ENCODE measurements around the gene INPP5D. TPM values are rescaled to one million over a fixed set of nuclear protein-coding genes. Genes with fewer than 3 reads are reported as not detected.

INPP5D gene
- total and polyA plus RNA-seq, 2 of the 8 experiments (the other 6 are each of a cell fraction or from before 2014, with no cell fraction given): 4.5 to 7.1 TPM

GRCh38 chr2:233209117-233209532 lies 149.0 kb downstream of the INPP5D start:
- Histone ChIP-seq H2BK12ac (ENCODE audit: low read depth, low read length) (peak overlapping the region; percentile 4; the same call in 1 of the 2 replicates), H3K79me1 (ENCODE audit: low read depth, low read length) (no peaks in the 10 kb centered on the region), H2AK5ac (ENCODE audit: low read depth, low read length) (no peak overlapping the region), H3K4me3 (ENCODE audit: extremely low read depth in 1 of 4, insufficient read depth in 2 of 4, low read depth in 3 of 4, low read length in 4 of 4) (no peak overlapping the region; a peak in 1 of 8 replicates), H3K4me1 (replicated peaks in 1 of 4; ENCODE audit: control insufficient read depth in 3 of 4, insufficient read depth in 4 of 4, low read length in 3 of 4) (peaks cover 6 to 18% (median 16%) of the 10 kb centered on the region in 4 experiments), H2BK5ac (ENCODE audit: low read depth, low read length) (peak overlapping the region; percentile 36; the same call in 1 of the 2 replicates), H3K56ac (replicated peaks; ENCODE audit: insufficient read length, low read depth, low read length) (no peak overlapping the region), H3K4ac (replicated peaks; ENCODE audit: insufficient read length, low read depth, low read length) (peak overlapping the region; percentile 65), H4K5ac (ENCODE audit: insufficient read length, low read depth, low read length) (peak overlapping the region; percentile 3), H3K27ac (ENCODE audit: low read depth, low read length) (no peak overlapping the region), H2BK120ac (replicated peaks; ENCODE audit: low read depth, low read length) (peak overlapping the region; percentile 59), H3K9ac (replicated peaks in 1 of 4; ENCODE audit: extremely low read depth in 1 of 4, low read depth in 3 of 4, low read length in 3 of 4) (no peak overlapping the region), H3K4me2 (ENCODE audit: insufficient read depth in 1 of 2, low read depth in 2 of 2, low read length in 2 of 2) (peak overlapping the region; percentile 28 to 38; a peak in 2 of 4 replicates), H4K8ac (ENCODE audit: extremely low read depth, insufficient read depth, low read length) (no peak overlapping the region), H3K14ac (ENCODE audit: insufficient read length) (no peak overlapping the region), H3K36me3 (ENCODE audit: control insufficient read depth in 2 of 4, insufficient read depth in 4 of 4, low read length in 3 of 4) (no peaks in the 10 kb centered on the region; a peak in 2 of 8 replicates), H3K27me3 (replicated peaks in 1 of 4; ENCODE audit: control insufficient read depth in 3 of 4, extremely low read depth in 1 of 4, insufficient read depth in 3 of 4, low read length in 3 of 4) (no peaks in the 10 kb centered on the region), H3K18ac (ENCODE audit: extremely low read depth, low read length) (peak overlapping the region; percentile 89; the same call in 1 of the 2 replicates), H3K9me3 (ENCODE audit: insufficient read depth in 2 of 2, low read depth in 1 of 2, low read length in 1 of 2) (no peaks in the 10 kb centered on the region; a peak in 1 of 4 replicates), H3K79me2 (ENCODE audit: control insufficient read depth in 1 of 2, insufficient read depth in 2 of 2, low read length in 2 of 2) (no peaks in the 10 kb centered on the region), H2BK15ac (ENCODE audit: low read length) (no peak overlapping the region), H4K20me1 (replicated peaks in 1 of 2; ENCODE audit: control insufficient read depth in 1 of 2, insufficient read depth in 2 of 2, low read length in 2 of 2) (no peaks in the 10 kb centered on the region), H2AFZ (ENCODE audit: low read length) (no peak overlapping the region), H4K91ac (replicated peaks; ENCODE audit: insufficient read length, low read length) (peak overlapping the region; percentile 28), H3K23ac (ENCODE audit: insufficient read length) (no peak overlapping the region), H3K23me2 (ENCODE audit: low read depth, low read length) (no peaks in the 10 kb centered on the region), H2BK20ac (ENCODE audit: low read length) (peak overlapping the region; percentile 80; the same call in 1 of the 2 replicates)
- 81% methylated on average over 4 of the region's 4 CpGs; no CpG with 5 or more reads in 1 of the 2 experiments for WGBS, 2 experiments (ENCODE audit: extremely low coverage in 1 of 2, insufficient coverage in 1 of 2, insufficient read length in 1 of 2, insufficient replicate concordance in 2 of 2, low coverage in 1 of 2, low lambda C conversion rate in 2 of 2, missing lambda C conversion rate in 1 of 2)
- DNase-seq (ENCODE audit: low read depth in 1 of 2, low spot score in 2 of 2) (no peak), FAIRE-seq (no peak)
- CTCF ChIA-PET (ENCODE audit: partially characterized antibody): interaction anchor here (1.2 to 2.1 kb wide), 8 partner anchors 9 to 326 kb away, joined by 3 to 13 read pairs (median 6); no protein-coding TSS in a partner anchor
- POLR2A ChIA-PET (ENCODE audit: partially characterized antibody): interaction anchor here (0.6 kb wide), 1 partner anchor 613 kb away, joined by 3 read pairs; no protein-coding TSS in a partner anchor
- TF ChIP-seq NANOG (IDR thresholded peaks at IDR 0.05; ENCODE audit: insufficient read depth, low read depth, low read length, poor library complexity, severe bottlenecking): no peak
- TF ChIP-seq CBX5 (IDR thresholded peaks at IDR 0.05; ENCODE audit: low read depth, low read length): no peak
- TF ChIP-seq POU5F1 (IDR thresholded peaks at IDR 0.05; ENCODE audit: low read depth, low read length): no peak
- TF ChIP-seq EP300 (IDR thresholded peaks at IDR 0.05; ENCODE audit: borderline replicate concordance in 1 of 2, low read depth in 2 of 2, low read length in 2 of 2): no peak
- TF ChIP-seq, protein P1, sequence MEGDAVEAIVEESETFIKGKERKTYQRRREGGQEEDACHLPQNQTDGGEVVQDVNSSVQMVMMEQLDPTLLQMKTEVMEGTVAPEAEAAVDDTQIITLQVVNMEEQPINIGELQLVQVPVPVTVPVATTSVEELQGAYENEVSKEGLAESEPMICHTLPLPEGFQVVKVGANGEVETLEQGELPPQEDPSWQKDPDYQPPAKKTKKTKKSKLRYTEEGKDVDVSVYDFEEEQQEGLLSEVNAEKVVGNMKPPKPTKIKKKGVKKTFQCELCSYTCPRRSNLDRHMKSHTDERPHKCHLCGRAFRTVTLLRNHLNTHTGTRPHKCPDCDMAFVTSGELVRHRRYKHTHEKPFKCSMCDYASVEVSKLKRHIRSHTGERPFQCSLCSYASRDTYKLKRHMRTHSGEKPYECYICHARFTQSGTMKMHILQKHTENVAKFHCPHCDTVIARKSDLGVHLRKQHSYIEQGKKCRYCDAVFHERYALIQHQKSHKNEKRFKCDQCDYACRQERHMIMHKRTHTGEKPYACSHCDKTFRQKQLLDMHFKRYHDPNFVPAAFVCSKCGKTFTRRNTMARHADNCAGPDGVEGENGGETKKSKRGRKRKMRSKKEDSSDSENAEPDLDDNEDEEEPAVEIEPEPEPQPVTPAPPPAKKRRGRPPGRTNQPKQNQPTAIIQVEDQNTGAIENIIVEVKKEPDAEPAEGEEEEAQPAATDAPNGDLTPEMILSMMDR (IDR thresholded peaks at IDR 0.05; ENCODE audit: control extremely low read depth in 1 of 3, insufficient read depth in 1 of 3, low read depth in 1 of 3, low read length in 3 of 3): no peak
- TF ChIP-seq CEBPB (IDR thresholded peaks at IDR 0.05; ENCODE audit: low read depth, low read length): no peak
- no peak for TF ChIP-seq SIRT6 (IDR thresholded peaks at IDR 0.05; ENCODE audit: low read length)
- TF ChIP-seq RXRA (IDR thresholded peaks at IDR 0.05; ENCODE audit: insufficient read depth, low read depth, low read length): no peak
- no peak for TF ChIP-seq HDAC6 (IDR thresholded peaks at IDR 0.05; ENCODE audit: low read depth, low read length)
- no peak for TF ChIP-seq RBBP5 (IDR thresholded peaks at IDR 0.05; ENCODE audit: borderline replicate concordance, low read depth, low read length)

Measured in H1 (cell line).